Esophagus squamous epithelium (tissue), 5 donors: ENCODE measurements around the gene HSF2BP. TPM values are rescaled to one million over a fixed set of nuclear protein-coding genes. Genes with fewer than 3 reads are reported as not detected.
"Not testable (repeated sequence)": the region's sequence is repeated elsewhere in the genome, so short reads cannot be mapped to it uniquely, and the experiment has no call there.

ENCODE experiments used
- DNase-seq: peaks from one replicate; lab custom pipeline; 2025; lab: John Stamatoyannopoulos, UW
- H3K27ac ChIP-seq, 4 donors: fragments of 200-600 bp; sonication (generic); one replicate each; pipeline ENCODE4 v1.5.1; 2016 to 2019; ENCODE audit warnings: mild to moderate bottlenecking in 1 of 4
- H3K27me3 ChIP-seq, 4 donors: fragments of 200-600 bp; sonication (generic); 1 replicate in 3 of 4; 2 replicates in 1 of 4; pipeline versions ENCODE4 v1.5.1 to v1.6.0; 2017 to 2021; ENCODE audit warnings: antibody characterized with exemption in 1 of 4
- H3K36me3 ChIP-seq, 3 donors: fragments of 200-600 bp; sonication (generic); one replicate each; pipeline ENCODE4 v1.5.1; 2016 to 2019
- H3K4me1 ChIP-seq, 3 donors: fragments of 200-600 bp; sonication (generic); one replicate each; pipeline ENCODE4 v1.5.1; 2017 to 2019
- H3K4me3 ChIP-seq, 4 donors: fragments of 200-600 bp; sonication (generic); 1 replicate in 3 of 4; 2 replicates in 1 of 4; pipeline ENCODE4 v1.5.1; 2016 to 2019; ENCODE audit warnings: mild to moderate bottlenecking in 2 of 4, moderate library complexity in 1 of 4
- H3K9me3 ChIP-seq, 3 donors: fragments of 200-600 bp; sonication (generic); one replicate each; pipeline ENCODE4 v1.5.1; 2016 to 2019
- WGBS, 2 donors: methylation state at CpG; one replicate each; pipeline ENCODE4 v1.1.5; 2018; 5-methylcytosine and 5-hydroxymethylcytosine counted together
- intact Hi-C: fragments of 100-400 bp; cut with DNase I; formaldehyde crosslinking; loops from one replicate; pipeline ENCODE4 v1.15.0; 2022
- total RNA-seq, 4 donors: library from RNA; depleted of rRNA; stranded (reverse); fragments of >200 nt; gene quantifications; one replicate each; pipeline ENCODE4 v1.1.0, GENCODE V29; 2016
- donor health status: DM: yes; HTN: yes; CAD: no.

Gene HSF2BP
- total RNA-seq, 4 donors from 2014 or later = 0.35 to 1.1 (median 0.76) TPM; not detected in 1

- H3K27me3 ChIP-seq, H3K4me1 ChIP-seq, H3K9me3 ChIP-seq, H3K27ac ChIP-seq, H3K36me3 ChIP-seq, DNase-seq, H3K4me3 ChIP-seq, intact Hi-C loops: not testable (repeated sequence)
- WGBS, 2 donors = no CpG with 5 or more reads among the region's 3 CpGs
Measured at GRCh38 chr21:43514834-43515233, 144.5 kb downstream of the HSF2BP start.

GRCh38 chr21:43513023-43513422 is 146.3 kb downstream of the HSF2BP start:
- H3K4me1 ChIP-seq, H3K27me3 ChIP-seq, DNase-seq, H3K4me3 ChIP-seq, intact Hi-C loops, H3K36me3 ChIP-seq, H3K9me3 ChIP-seq, H3K27ac ChIP-seq: not testable (repeated sequence)
- WGBS, 2 donors = no CpG with 5 or more reads among the region's 3 CpGs

GRCh38 chr21:43511209-43511608 is 148.1 kb downstream of the HSF2BP start:
- H3K9me3 ChIP-seq, H3K36me3 ChIP-seq, H3K27ac ChIP-seq, intact Hi-C loops, H3K27me3 ChIP-seq, H3K4me1 ChIP-seq, H3K4me3 ChIP-seq, DNase-seq: not testable (repeated sequence)
- no CpG with 5 or more reads among the region's 4 CpGs for WGBS, 2 donors

DNA sequence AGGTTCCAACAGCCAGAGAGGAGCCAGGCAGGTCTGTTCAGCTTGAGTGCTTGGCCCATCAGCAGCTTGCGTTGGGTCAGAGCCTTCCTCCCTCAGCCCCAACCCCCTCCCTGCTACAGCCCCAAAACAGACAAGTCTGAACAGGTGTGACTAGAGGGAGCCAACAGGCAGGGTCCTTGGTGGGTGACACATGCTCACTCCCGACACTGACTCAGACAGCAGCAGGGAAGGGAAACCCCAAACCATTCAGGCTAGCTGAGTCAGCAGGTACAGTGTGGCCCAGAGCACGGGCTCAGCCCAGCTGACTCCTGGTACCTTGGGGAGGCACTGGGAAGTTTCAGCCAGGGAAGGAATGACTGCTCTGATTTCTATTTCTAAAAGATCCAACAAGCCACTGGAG is 148.6 kb downstream of the HSF2BP start:
- DNase-seq = not testable (repeated sequence)
- WGBS, 2 donors = no CpG with 5 or more reads among the region's 3 CpGs

GRCh38 chr21:43503892-43504291 is 155.4 kb downstream of the HSF2BP start:
- no CpG with 5 or more reads among the region's 13 CpGs for WGBS, 2 donors
- intact Hi-C loops, H3K4me1 ChIP-seq, H3K27ac ChIP-seq, DNase-seq, H3K36me3 ChIP-seq, H3K27me3 ChIP-seq, H3K4me3 ChIP-seq, H3K9me3 ChIP-seq: not testable (repeated sequence)

More for the DNA sequence above, 148.6 kb downstream of the HSF2BP start:
- H3K27me3 ChIP-seq, H3K4me1 ChIP-seq, intact Hi-C loops, H3K4me3 ChIP-seq, H3K27ac ChIP-seq, H3K9me3 ChIP-seq, H3K36me3 ChIP-seq: not testable (repeated sequence)

- DNase-seq, H3K27ac ChIP-seq, H3K36me3 ChIP-seq, H3K27me3 ChIP-seq, H3K4me1 ChIP-seq, H3K9me3 ChIP-seq, H3K4me3 ChIP-seq, intact Hi-C loops: not testable (repeated sequence)
- WGBS, 2 donors = no CpG with 5 or more reads among the region's 15 CpGs
Measured at GRCh38 chr21:43503075-43503750, 156.1 kb downstream of the HSF2BP start.

DNA sequence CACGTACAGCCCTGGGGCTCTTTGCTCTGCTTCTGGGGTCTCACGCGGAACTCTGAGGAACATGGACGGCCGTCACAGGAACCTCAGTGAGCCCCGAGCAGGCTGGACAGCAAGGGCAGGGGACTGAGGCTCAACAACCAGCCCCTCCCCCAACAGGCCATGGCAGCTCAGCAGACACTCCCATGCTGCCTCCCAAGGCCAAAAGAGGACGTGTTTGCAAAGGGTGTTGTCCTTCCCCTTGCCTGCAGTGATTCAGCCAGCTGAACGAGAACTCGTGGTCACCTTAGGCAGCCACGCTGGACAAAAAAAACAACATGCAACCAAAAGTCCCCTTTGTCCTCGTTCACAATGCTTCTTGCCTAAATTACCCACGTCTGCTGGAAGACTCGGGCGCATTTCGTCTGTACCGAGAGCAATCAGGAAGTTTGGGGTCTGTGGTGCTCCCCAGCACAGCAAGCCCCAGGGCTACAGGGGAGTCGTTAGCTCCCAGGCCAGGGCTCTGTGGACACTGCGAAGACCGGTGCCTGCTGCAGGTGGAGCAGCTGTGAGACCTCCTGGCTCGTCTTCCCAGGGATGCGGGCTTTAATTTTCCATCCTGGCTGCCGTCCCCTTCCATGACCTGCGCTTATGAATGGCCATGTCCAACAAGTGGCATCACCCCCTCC is 156.7 kb downstream of the HSF2BP start:
- H3K27me3 ChIP-seq, H3K4me3 ChIP-seq, H3K4me1 ChIP-seq, H3K9me3 ChIP-seq, intact Hi-C loops, DNase-seq, H3K27ac ChIP-seq, H3K36me3 ChIP-seq: not testable (repeated sequence)
- WGBS, 2 donors = no CpG with 5 or more reads among the region's 23 CpGs

- H3K27ac ChIP-seq, intact Hi-C loops, DNase-seq, H3K9me3 ChIP-seq, H3K4me3 ChIP-seq, H3K4me1 ChIP-seq, H3K36me3 ChIP-seq, H3K27me3 ChIP-seq: not testable (repeated sequence)
- WGBS, 2 donors = no CpG with 5 or more reads among the region's 8 CpGs
Measured at GRCh38 chr21:43498924-43499323, 160.4 kb downstream of the HSF2BP start.

GRCh38 chr21:43498065-43498464 is 161.2 kb downstream of the HSF2BP start:
- intact Hi-C loops, DNase-seq, H3K9me3 ChIP-seq, H3K36me3 ChIP-seq, H3K27me3 ChIP-seq, H3K4me3 ChIP-seq, H3K4me1 ChIP-seq, H3K27ac ChIP-seq: not testable (repeated sequence)
- no CpG with 5 or more reads among the region's 7 CpGs for WGBS, 2 donors

DNA sequence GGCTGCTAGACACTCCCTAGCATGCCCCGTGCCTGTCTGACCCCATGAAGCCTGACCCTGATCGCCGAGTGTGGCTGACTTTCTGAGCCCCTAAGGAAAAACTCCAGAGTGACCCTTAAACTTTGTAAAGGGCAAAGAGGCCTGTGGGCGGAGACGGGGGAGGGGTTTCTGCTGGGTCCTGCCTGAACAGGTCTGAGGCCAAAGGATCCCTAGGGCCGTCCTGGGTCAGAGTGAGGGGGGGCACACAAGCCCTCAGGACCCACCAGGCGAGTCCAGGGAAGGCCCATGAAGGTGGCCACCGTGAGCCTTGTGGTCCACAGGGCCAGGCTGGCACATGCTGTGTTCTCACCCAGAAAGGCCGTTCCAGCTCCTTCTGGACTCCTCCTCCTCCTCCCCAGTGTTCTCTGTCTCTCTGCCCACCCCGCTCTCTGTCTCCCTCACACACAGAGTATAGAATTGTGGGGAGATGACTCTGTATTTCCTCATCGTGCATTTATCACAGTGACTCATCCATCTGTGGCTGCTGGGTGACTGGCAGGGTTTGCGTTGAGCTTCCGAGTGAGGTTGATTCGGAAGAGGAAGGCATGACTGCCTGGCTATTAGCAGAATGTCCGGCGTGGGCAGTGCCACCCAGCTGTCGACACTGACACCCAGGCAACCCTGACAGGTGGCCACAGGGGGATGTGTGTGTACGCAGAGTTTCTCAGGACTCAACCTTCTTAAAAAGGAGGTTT is 164.8 kb downstream of the HSF2BP start:
- H3K4me1 ChIP-seq, H3K4me3 ChIP-seq, H3K9me3 ChIP-seq, H3K27me3 ChIP-seq, H3K36me3 ChIP-seq, H3K27ac ChIP-seq, intact Hi-C loops, DNase-seq: not testable (repeated sequence)
- no CpG with 5 or more reads among the region's 18 CpGs for WGBS, 2 donors

- WGBS, 2 donors = no CpG with 5 or more reads among the region's 14 CpGs
- H3K4me3 ChIP-seq, H3K9me3 ChIP-seq, H3K4me1 ChIP-seq, H3K27ac ChIP-seq, intact Hi-C loops, H3K27me3 ChIP-seq, H3K36me3 ChIP-seq, DNase-seq: not testable (repeated sequence)
Measured at GRCh38 chr21:43493471-43493870, 165.8 kb downstream of the HSF2BP start.

DNA sequence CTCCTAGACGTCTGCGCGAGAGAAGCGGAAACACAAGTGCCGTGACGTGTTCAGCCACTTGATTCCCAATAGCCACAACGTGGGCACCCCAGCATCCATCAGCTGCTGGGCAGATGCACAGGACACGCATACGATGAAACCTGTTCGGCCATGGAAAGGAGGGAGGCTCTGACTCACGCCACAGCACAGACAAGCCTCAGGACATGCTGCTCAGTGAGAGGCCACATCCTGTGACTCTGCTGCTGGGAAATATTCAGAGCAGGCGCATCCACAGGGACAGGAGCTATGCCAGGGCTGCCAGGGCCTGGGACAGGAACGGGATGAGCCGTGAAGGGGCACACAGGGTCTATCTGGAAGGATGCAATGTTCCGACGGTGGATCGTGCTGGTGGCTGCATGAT is 171.1 kb downstream of the HSF2BP start:
- H3K36me3 ChIP-seq, H3K9me3 ChIP-seq, H3K4me3 ChIP-seq, H3K4me1 ChIP-seq, intact Hi-C loops, H3K27me3 ChIP-seq, DNase-seq, H3K27ac ChIP-seq: not testable (repeated sequence)
- WGBS, 2 donors = no CpG with 5 or more reads among the region's 17 CpGs

DNA sequence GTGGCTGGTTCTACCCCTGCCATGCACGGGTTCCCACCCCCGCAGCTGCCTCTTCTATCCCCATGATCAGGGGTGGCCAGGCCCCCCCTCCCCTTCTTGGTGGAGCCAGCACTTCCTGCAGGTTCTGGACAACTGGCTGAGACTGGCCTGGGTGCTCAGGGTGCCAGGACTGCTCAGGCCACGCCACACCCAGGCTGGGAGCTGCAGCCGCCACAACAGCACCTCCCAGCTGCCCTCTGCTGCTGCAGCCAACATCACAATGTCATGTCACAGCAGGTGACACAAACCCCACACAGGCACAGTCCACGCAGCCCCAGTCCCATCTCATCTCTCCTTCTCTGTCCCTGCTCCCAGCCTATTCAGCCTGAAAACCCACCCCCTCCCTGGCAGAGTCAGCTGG is 173.2 kb downstream of the HSF2BP start:
- H3K9me3 ChIP-seq, intact Hi-C loops, DNase-seq, H3K36me3 ChIP-seq, H3K27ac ChIP-seq, H3K4me1 ChIP-seq, H3K27me3 ChIP-seq, H3K4me3 ChIP-seq: not testable (repeated sequence)
- WGBS, 2 donors = no CpG with 5 or more reads among the region's 5 CpGs
